Measurements from ENCODE around the gene DRGX.

Gene DRGX

DNA sequence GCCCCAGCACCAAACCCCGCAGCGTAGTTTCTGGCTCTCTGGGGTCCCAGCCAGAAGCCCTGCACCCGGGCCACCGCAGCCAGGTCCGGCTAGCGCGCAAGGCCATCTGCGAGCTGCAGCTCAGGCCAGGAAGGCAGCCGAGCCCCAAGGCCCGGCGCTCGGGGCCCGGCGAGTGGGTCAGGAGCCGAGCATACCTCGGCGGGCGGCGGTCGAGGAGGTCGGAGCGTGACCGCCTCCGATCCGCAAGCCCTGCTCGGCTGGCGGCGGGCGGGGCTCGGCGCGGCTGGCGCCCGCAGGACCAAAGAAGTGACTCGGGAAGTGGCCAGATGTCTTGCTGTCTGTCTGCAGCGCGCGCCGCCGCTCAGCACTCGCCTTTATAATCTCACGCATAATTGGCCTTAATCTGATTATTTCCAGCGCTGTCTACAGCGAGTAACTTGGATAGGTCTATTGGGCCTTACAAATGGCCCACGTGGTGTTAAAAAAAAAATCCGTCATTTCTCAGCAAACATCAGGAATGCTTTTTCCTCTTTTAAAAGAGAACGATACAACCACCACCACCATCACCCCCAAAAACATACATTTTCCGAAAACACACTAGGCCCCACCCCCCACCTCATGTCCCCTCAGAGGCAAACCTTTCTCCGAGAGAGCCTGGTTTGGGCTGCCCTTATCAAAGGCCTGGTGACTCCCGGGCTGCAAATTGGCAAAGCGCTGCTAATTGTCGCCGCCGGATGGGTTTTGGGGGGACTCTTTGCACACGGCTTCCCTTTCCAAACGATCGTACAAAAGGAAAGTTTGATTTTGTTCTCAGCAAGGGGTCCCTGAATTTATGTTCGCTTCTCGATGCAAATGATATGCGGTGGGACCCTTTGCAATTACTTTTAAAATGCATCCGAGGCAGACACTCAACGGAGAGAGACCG is at the start of gene DRGX:
TSS of gene DRGX (minus strand) at position 349 of the 925 bp plus-strand sequence. CDS start 649 bp downstream, outside the sequence.
- FAIRE-seq, result no peak

DNA sequence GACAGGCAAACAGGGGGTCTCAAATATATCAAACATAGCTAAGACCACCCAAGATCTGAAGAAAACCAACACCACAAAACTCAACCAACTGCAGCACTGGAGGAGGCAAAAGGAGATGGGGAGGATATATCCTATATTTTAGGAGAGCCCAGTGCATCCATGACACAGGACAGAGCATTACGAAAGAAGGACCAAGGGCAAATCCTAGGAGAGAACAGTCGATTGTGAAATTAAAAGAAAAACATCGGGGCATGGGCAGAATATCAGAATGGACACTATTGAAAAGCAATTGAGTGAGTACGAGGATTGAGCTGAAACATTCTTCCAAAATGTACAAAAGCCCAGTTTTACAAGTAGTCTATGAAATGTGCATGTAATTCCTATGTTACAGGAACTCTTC is 48.5 kb upstream of the DRGX start:
- no peak for FAIRE-seq

- FAIRE-seq, result no peak
These were observed 47.0 kb upstream of the DRGX start for GRCh38 chr10:49442863-49443262.

DNA sequence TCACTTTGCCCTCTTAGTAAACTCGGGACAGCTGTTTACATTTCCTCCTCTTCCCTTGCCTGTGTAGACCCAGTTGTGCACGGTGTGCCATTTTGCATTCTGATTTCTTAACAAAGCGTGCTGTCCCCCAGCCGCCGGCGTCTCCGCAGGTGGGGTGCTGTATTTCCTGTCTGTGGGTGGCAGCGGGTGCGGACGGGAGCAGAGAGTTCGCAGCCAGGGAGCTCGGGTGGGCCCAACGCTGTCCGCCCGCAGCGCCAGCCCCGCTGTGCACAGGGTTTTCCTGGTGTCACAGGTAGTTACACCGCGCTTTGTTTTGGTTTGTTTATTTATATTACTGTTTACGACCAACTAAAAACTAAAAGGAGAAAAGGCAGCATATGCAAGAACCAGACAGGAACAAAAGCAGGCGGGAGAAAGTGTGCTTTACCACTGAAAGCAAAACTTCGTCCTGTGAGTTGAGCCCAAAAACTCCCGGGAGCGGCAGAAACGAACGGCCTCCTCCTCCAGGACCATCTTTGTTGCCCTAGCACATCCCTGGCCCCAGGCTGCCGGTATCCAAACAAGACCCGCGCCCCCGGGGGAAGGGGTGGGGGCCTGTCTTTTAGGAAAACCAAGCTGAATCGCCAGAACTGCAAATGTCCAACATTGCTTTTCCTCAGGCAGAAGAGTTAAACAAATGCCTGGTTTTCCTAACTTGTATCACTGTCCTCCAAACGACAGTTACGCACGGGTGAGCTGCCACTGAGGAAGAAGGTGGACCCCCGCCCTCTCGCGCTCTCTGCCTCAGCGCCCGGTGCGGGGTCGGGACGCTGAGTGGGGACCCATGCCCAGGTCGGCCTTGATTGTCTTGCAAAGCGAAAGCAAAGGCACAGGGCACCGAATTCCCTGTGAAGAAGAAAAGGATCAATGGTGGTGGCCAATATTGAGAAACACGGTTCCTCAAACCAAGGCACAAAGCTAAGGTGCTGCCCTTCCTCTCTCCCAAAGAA is 45.9 kb upstream of the DRGX start:
- FAIRE-seq, result no peak

GRCh38 chr10:49435225-49435624 is 39.3 kb upstream of the DRGX start:
- no peak for FAIRE-seq

GRCh38 chr10:49433069-49433468 is 37.2 kb upstream of the DRGX start:
- FAIRE-seq, result no peak

DNA sequence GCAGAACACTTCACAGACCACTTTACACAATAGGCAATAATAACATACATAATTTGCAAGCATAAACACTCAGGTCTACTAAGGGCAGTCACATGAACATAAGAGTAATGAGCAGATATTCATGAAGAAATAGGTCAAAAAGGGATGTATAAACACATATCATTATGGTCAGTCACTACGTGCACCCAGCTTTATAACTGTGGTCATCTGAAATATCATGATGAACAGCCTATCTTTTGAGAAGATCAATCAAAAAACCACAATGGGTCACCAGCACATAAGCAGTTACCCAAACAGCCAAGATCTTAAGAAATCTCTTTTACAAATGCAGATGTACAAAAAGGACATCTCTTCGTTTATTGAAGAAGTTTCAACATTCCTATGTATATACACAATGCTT is 35.5 kb upstream of the DRGX start:
- FAIRE-seq, result no peak

DNA sequence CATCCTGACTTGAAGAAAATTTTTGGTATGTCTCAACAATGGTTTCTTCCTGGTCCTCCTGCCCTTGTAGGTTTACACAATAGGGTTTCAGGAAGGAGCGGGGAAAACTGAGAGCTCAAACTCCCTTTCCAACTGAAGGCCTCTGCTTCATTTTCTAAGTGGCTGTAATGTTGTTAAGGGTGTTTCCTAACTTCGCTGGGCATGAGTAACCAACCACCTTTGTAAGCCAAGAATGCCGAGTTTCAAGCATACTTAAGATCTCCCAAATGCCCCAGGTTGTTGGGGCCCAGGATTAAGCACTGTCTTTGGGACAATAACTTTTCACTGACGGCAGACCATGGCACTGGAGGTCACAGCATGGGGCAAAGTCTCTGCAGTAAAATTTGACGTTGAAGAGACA is 33.6 kb upstream of the DRGX start:
- no peak for FAIRE-seq

DNA sequence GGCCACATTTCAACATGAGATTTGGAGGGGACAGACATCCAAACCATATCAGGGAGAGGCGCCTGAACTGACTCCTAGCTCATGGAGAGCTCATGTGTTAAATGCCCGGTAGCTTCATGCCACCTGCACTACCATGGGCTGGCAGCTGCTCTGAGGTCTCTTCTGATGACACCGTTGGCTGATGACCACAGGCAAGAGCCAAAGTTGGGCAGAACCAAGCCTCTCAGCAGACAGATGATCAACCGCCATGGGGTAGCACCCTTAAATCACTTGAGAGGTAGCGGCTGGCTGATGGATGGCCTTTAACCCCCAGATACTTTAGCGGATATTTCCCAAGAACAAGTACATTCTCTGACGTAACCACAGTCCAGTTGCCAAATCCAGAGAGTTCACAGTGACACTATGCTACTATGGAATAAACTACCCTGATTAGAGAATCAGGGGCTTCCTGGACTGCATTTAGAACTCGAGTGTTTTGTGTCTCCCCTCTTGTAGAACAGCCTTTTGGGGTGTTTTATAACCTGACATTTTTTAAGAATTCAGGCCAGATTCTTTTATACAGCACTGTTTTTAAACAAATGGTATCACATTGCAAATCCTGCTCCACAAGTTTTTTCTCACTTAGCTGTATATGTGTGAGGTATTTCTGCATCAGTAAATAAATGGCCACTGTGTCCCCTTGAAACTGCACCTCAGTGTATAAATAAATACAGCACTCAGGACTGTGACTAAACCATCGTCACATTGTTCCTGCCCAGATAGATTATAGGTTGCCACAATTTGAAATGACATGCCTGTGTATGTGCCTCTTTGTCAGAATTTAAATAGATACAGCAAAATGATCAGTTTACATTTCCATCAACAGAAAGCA is 30.8 kb upstream of the DRGX start:
- no peak for FAIRE-seq

DNA sequence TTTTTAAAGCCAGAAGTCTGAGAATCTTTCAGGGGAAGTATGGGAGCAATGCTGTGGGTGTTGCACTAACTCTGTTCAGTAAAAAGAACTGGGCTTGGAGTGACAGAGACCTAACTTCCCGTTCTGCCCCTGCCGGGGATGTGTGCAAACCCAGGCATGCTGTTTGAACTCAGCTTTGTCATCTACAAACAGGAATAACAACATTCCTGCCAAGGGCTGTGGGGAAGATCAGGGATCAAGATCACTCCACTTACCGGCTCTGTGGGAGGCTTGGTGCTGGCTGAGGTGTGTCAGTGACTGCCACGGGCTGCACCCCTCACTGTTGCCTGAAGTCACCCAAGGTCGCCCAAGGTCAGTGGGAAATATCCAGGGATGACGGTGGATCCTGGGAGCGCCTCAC is 23.1 kb upstream of the DRGX start:
- no peak for FAIRE-seq

GRCh38 chr10:49418328-49418727 is 22.4 kb upstream of the DRGX start:
- FAIRE-seq, result no peak

DNA sequence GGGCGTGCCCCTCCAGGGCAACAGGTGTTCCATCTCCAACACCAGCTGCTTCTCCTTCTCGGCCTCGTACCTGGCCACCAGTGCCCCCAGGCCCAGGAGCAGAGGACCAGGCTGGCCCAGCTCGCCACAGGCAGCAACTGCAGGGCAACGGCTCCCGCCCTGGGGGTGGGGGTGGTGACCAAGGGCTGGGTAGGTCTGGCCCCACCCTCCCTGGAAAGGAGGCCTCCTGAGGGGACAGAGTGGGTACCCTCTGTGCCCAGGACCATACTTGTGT is 22.1 kb upstream of the DRGX start:
- no peak for FAIRE-seq

GRCh38 chr10:49417311-49418052 is 21.6 kb upstream of the DRGX start:
- no peak for FAIRE-seq

DNA sequence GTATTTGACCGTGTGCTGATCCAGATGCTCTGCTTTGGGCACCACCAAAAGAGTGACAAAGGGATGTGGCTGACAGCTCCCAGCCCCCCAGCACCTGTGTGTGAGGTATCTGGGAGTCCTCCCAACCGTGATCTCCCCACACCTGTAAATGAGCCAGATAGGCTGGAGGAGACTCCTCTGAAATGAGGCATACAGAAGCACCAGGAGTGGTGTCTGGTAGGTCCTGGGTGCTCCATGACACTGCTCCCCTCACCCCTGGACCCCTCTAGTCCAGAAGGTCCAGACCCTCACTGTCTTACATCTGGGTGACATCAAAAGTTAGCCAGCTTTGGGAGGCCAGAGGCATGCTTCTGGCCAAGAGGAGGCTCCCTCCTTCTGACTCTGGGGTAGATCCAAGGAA is 20.0 kb upstream of the DRGX start:
- no peak for FAIRE-seq

- FAIRE-seq, result no peak
These were observed 19.2 kb upstream of the DRGX start for GRCh38 chr10:49415109-49415508.

GRCh38 chr10:49414496-49414895 is 18.6 kb upstream of the DRGX start:
- no peak for FAIRE-seq

- no peak for FAIRE-seq
These were observed 16.7 kb upstream of the DRGX start for GRCh38 chr10:49412571-49412970.

GRCh38 chr10:49410365-49411074 is 14.6 kb upstream of the DRGX start:
- no peak for FAIRE-seq

DNA sequence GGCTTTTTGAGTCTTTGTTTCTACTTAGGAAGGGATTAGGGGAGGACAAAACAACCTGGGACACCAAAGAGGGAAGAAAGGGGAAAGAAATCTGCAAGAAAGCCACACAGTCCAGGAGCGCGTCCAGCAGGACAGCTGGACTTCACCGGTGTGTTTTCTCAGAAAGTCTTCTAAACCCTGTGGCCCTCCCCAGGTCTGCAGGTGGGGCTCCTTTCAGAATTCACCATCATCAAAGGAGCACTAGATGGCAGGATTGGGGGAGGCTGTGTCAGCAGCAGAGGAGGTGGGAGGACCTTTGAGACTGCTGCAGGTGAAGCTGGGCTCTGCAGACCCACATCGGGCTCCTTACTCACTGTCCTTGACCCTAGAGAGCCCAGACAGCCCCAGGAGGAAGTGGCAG is 13.9 kb upstream of the DRGX start:
- FAIRE-seq, result no peak

GRCh38 chr10:49408519-49409306 is 12.8 kb upstream of the DRGX start:
- FAIRE-seq, result no peak

Measured in colon (tissue), 2 donors.